B cell (primary cell): ENCODE data around the gene MAN2A2.

Experiments
- CTCF ChIP-seq: fragments of 200-600 bp; IDR thresholded peaks from one replicate; pipeline ENCODE4 v1.8.0; 2022; ENCODE audit warnings: antibody characterized with exemption, mild to moderate bottlenecking
- EZH2 ChIP-seq: IDR thresholded peaks from 2 replicates; pipeline ENCODE4 v1.6.1; 2012; ENCODE audit warnings: borderline replicate concordance, low read depth, mild to moderate bottlenecking, moderate library complexity, low read length; ENCODE audit not compliant: insufficient read depth, poor library complexity, severe bottlenecking

- TF ChIP-seq EZH2, result no peak
- TF ChIP-seq CTCF, result no peak
Measured at GRCh38 chr15:90868261-90868689, 34.8 kb upstream of the MAN2A2 start, which contains the start of gene FURIN.
